ENCODE data around the gene NEURL3.

Gene NEURL3

DNA sequence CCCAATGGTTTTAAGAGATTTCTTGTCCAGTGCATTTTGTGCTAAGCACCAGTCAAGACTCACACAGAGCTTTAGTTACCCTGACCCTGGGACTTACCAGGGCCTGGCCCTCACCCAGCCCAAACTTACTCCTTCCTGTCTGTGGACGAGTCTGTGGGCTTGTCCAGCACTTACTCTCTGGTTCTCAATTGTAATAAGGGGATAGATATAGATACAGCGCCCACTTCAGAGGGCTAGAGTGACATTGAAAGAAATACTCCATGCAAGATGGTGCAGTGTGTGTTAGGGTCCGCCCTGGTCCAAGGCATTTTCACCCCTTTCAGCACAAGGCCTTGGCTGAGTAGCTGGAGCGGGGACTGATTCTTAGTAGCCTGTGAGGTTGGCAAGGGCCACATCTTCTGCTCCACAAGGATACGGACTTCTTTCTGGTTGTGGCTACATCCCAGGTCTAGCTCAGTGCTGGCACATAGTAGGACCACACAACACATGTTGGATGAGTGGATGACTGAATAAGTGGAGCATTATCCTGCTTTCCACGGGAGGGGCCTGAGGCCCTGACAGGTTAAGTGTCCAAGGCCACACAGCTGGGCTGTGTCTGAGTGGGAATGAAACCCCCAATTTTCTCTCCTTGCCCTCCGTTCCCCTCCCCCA is 27.6 kb upstream of the NEURL3 start:
- TF ChIP-seq, protein P1, sequence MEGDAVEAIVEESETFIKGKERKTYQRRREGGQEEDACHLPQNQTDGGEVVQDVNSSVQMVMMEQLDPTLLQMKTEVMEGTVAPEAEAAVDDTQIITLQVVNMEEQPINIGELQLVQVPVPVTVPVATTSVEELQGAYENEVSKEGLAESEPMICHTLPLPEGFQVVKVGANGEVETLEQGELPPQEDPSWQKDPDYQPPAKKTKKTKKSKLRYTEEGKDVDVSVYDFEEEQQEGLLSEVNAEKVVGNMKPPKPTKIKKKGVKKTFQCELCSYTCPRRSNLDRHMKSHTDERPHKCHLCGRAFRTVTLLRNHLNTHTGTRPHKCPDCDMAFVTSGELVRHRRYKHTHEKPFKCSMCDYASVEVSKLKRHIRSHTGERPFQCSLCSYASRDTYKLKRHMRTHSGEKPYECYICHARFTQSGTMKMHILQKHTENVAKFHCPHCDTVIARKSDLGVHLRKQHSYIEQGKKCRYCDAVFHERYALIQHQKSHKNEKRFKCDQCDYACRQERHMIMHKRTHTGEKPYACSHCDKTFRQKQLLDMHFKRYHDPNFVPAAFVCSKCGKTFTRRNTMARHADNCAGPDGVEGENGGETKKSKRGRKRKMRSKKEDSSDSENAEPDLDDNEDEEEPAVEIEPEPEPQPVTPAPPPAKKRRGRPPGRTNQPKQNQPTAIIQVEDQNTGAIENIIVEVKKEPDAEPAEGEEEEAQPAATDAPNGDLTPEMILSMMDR (IDR thresholded peaks at IDR 0.05; ENCODE audit: control extremely low read depth, extremely low read depth, low read depth, missing control alignments) = no peak
- ChIA-PET POLR2A (interaction anchor here (0.6 kb wide), 1 partner anchor 207 kb away, joined by 4 read pairs; no protein-coding TSS in a partner anchor), CTCF (interaction anchor here (1.0 to 26.6 kb wide), 9 partner anchors 8 to 231 kb away, joined by 3 to 349 read pairs (median 9); partner anchors contain the start of genes ARID5A and NEURL3)
- no peak for DNase-seq (ENCODE audit: extremely low spot score)

DNA sequence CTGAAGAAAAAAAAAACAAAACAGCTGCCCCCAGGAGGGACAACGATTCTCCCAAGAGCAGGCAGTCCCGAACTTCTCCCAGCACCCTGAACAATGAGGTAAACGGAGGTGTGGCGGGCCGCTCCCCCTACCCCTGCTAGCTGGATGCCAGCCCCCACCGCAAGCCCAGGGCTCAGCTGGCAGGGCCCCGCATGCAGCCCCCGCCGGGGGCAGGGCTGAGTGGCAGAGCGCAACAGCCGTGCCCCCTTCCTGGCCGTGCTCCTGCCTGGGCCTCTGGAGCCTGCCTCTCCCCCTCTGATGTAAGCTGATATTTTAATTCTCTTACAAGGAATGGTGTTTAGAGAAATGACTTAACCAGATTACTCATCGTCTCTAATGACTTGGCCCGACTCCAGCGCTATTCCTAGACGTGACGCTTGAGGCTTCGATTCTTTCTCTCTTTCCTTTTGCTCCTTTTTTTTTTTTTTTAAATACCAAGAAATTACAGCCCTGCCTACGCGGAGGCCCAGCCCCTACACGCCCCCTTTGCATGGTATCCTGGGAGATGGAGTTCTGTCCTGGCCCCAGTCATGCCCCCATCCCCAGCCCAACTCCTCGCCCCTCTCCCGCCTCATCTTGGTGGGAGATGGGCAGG is 26.8 kb upstream of the NEURL3 start:
- DNase-seq (ENCODE audit: extremely low spot score) = peak; percentile 82
- TF ChIP-seq, protein P1 (IDR thresholded peaks at IDR 0.05; ENCODE audit: control extremely low read depth, extremely low read depth, low read depth, missing control alignments) = no peak
- ChIA-PET CTCF (interaction anchor here (1.1 to 26.6 kb wide), 5 partner anchors 9 to 418 kb away, joined by 3 to 349 read pairs (median 72); partner anchors contain the start of genes ARID5A and NEURL3), POLR2A (interaction anchor here (0.6 to 0.7 kb wide), 5 partner anchors 10 to 394 kb away, joined by 3 to 6 read pairs (median 4); no protein-coding TSS in a partner anchor)

DNA sequence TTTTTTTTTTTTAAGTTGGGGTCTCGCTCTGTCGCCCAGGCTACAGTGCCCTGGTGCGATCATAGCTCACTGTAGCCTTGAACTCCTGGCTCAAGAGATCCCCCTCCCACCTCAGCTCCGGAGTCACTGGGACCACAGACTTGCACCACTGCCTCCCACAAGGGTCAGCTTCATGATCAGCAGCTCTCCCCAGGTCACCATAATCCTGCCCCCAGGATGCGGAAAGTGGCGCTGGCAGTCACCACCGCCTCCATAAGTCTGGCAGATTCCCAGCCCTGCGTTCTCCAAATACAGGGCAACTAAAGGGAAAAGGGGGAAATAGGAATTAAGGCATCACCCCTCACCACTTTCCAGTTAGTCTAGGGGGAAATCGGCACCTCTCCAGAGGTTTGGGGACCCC is 26.2 kb upstream of the NEURL3 start:
- ChIA-PET CTCF (interaction anchor here (1.1 to 26.6 kb wide), 7 partner anchors 10 to 418 kb away, joined by 3 to 349 read pairs (median 10); partner anchors contain the start of genes ARID5A and NEURL3), POLR2A (interaction anchor here (0.6 to 0.7 kb wide), 5 partner anchors 10 to 394 kb away, joined by 3 to 6 read pairs (median 4); no protein-coding TSS in a partner anchor)
- TF ChIP-seq, protein P1 (IDR thresholded peaks at IDR 0.05; ENCODE audit: control extremely low read depth, extremely low read depth, low read depth, missing control alignments) = no peak
- DNase-seq (ENCODE audit: extremely low spot score) = no peak

DNA sequence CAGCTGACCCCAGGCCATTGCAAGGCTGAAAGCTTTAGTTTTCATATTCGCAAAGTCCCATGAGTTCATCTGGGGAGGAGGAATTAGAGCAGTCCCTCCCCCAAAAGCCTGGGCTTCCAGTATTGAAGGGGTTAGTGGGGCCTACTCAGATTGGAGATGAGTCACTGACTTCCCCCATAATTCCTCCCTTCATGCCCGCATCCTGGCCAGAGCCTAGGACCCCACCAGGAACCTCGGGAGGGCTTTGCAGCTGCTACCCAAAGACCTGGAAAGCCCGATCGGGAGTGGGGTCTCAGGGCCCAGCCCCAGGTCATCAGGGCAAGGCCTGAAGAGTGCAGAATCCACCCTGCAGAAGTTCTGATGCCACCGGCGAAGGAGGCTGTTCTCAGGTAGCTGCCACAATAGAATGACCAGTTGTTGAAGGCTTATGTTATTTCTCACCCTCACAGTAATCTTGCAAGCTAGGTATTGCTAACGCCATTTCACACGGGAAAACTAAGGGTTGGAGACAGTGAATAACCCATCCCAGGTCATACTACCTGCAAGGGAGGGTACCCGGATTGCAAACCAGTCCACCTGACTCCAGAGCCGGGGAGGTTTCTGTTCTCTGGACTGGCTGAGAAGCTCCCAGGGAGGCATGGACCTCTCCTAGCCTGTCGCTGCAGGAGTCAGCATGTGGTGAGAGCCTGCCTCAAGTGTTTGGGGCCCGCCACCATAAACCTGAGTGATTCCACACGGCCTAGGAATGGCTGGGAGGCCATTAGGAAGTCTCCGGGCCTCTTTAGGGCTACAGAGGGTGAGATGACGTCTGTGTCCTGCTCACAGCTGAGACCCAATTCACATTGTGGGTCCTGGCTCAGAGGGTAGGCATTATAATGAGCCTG is 25.6 kb upstream of the NEURL3 start:
- DNase-seq (ENCODE audit: extremely low spot score) = no peak
- CTCF ChIA-PET = interaction anchor here (0.8 to 26.6 kb wide), 10 partner anchors 10 to 414 kb away, joined by 3 to 349 read pairs (median 4); partner anchors contain the start of genes ARID5A, CNNM3 and NEURL3
- TF ChIP-seq, protein P1 (IDR thresholded peaks at IDR 0.05; ENCODE audit: control extremely low read depth, extremely low read depth, low read depth, missing control alignments) = no peak
- POLR2A ChIA-PET = interaction anchor here (0.6 kb wide), 1 partner anchor 11 kb away, joined by 3 read pairs; no protein-coding TSS in a partner anchor

DNA sequence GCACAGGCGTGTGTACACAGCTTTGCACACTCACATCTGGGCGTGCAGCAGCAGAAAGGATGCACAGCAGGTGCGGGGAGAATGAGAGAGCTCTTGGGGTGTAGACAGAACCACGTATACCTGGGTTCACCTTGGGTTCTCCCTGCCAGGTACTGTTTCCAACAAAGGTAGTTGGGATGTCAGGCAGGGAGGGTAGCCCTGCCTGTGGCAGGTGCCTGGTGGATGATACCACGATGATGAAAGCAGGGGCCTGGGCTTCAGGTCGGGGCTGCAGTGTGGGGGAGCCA is 24.9 kb upstream of the NEURL3 start:
- POLR2A ChIA-PET = interaction anchor here (0.9 kb wide), 1 partner anchor 8 kb away, joined by 4 read pairs; no protein-coding TSS in a partner anchor
- CTCF ChIA-PET = interaction anchor here (0.8 to 26.6 kb wide), 9 partner anchors 11 to 413 kb away, joined by 3 to 349 read pairs (median 4); partner anchors contain the start of genes ARID5A, CNNM3 and NEURL3
- DNase-seq (ENCODE audit: extremely low spot score) = no peak
- TF ChIP-seq, protein P1 (IDR thresholded peaks at IDR 0.05; ENCODE audit: control extremely low read depth, extremely low read depth, low read depth, missing control alignments) = no peak

All from GM10248 (cell line).